Esophagus muscularis mucosa (tissue), 4 donors: ENCODE measurements around the gene KLHL5.

ENCODE experiments used
- EP300 ChIP-seq: sonication (generic); formaldehyde crosslinking; IDR thresholded peaks from one replicate; pipeline ENCODE4 v1.6.1; 2017; ENCODE audit warnings: antibody characterized with exemption
- POLR2A ChIP-seq: fragments of 450-650 bp; IDR thresholded peaks from one replicate; pipeline ENCODE4 v1.6.1; 2017; ENCODE audit warnings: antibody characterized with exemption, moderate library complexity, mild to moderate bottlenecking, low read depth
- POLR2AphosphoS5 ChIP-seq, 2 donors: sonication (generic); formaldehyde crosslinking; IDR thresholded peaks; one replicate each; pipeline ENCODE4 v1.6.1; 2017; ENCODE audit warnings: antibody characterized with exemption in 2 of 2
- TF ChIP-seq, protein P1 (sequence below), 3 experiments: fragments of 200-600 bp in 2 of 3; fragments of 450-650 bp in 1 of 3; sonication (generic) in 2 of 3; IDR thresholded peaks; one replicate each; pipeline ENCODE4 v1.5.1; 2017 to 2019; ENCODE audit warnings: antibody characterized with exemption in 3 of 3, mild to moderate bottlenecking in 2 of 3, moderate library complexity in 1 of 3

DNA sequence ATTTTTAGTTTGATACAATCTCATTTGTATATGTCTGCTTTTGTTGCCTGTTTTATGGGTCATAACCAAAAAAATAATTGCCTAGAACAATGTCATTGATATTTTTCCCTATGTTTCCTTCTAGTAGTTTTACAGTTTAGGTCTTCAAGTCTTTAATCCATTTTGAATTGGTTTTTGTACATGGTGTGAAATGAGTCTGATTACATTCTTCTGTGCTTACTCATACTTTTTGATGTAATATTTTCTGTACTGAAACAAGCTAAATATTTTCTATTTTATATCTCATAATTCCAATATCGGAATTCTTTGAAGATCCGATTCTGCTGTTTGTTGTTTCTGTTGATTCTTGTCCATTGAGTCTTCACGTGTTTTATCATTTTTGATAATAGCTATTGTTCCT, 40.4 kb upstream of the KLHL5 start:
- TF ChIP-seq, protein P1, sequence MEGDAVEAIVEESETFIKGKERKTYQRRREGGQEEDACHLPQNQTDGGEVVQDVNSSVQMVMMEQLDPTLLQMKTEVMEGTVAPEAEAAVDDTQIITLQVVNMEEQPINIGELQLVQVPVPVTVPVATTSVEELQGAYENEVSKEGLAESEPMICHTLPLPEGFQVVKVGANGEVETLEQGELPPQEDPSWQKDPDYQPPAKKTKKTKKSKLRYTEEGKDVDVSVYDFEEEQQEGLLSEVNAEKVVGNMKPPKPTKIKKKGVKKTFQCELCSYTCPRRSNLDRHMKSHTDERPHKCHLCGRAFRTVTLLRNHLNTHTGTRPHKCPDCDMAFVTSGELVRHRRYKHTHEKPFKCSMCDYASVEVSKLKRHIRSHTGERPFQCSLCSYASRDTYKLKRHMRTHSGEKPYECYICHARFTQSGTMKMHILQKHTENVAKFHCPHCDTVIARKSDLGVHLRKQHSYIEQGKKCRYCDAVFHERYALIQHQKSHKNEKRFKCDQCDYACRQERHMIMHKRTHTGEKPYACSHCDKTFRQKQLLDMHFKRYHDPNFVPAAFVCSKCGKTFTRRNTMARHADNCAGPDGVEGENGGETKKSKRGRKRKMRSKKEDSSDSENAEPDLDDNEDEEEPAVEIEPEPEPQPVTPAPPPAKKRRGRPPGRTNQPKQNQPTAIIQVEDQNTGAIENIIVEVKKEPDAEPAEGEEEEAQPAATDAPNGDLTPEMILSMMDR (IDR thresholded peaks at IDR 0.05), result no peak
- TF ChIP-seq POLR2A, result no peak
- TF ChIP-seq EP300, result no peak
- no peak for TF ChIP-seq POLR2AphosphoS5 (IDR thresholded peaks at IDR 0.05)
